Lower leg skin (tissue), 3 donors: Measurements from ENCODE around the gene LMCD1.

ENCODE experiments used
- CTCF ChIP-seq, 3 donors: fragments of 450-650 bp; IDR thresholded peaks; one replicate each; pipeline ENCODE4 v1.5.1; 2016; ENCODE audit warnings: antibody characterized with exemption in 3 of 3, mild to moderate bottlenecking in 3 of 3, moderate library complexity in 2 of 3
- POLR2A ChIP-seq, 2 donors: fragments of 450-650 bp; IDR thresholded peaks; one replicate each; pipeline ENCODE4 v1.6.1; 2016 to 2017; ENCODE audit warnings: antibody characterized with exemption in 2 of 2, mild to moderate bottlenecking in 1 of 2, moderate library complexity in 1 of 2

- TF ChIP-seq CTCF (IDR thresholded peaks at IDR 0.05): no peak
- no peak for TF ChIP-seq POLR2A (IDR thresholded peaks at IDR 0.05)
Observed at GRCh38 chr3:8482960-8483665, 18.5 kb upstream of the LMCD1 start.
